Stimulated activated CD8-positive, alpha-beta memory T cell treated with anti-CD3 and anti-CD28 coated beads, Interleukin-7, amount 100 ng/mL, for 48 hours (primary cell): ENCODE measurements around the gene SMIM21.

ENCODE experiments used
- DNase-seq, 2 donors: peaks; one replicate each; pipeline ENCODE4 v3.0.0-alpha.2; 2020; ENCODE audit warnings: low read depth in 1 of 2; ENCODE audit errors: extremely low read depth in 1 of 2

The SMIM21 gene

GRCh38 chr18:75428490-75428889, 987 bp upstream of the SMIM21 start:
- no peak for DNase-seq

- DNase-seq, result no peak
Measured at GRCh38 chr18:75422341-75422910, 5.1 kb downstream of the SMIM21 start.

GRCh38 chr18:75421656-75422055, 5.8 kb downstream of the SMIM21 start:
- DNase-seq, result no peak

- DNase-seq, result no peak
Measured at GRCh38 chr18:75418293-75419005, 9.1 kb downstream of the SMIM21 start.

- DNase-seq, result no peak
Measured at GRCh38 chr18:75410611-75411010, 16.9 kb downstream of the SMIM21 start.

- no peak for DNase-seq
Measured at GRCh38 chr18:75409806-75410205, 17.7 kb downstream of the SMIM21 start.

- peak; percentile 4 to 50 for DNase-seq
Measured at GRCh38 chr18:75408554-75409506, 18.7 kb downstream of the SMIM21 start.

GRCh38 chr18:75407468-75408437, 19.8 kb downstream of the SMIM21 start:
- DNase-seq, result no peak

GRCh38 chr18:75406491-75407445, 20.7 kb downstream of the SMIM21 start:
- DNase-seq, result no peak

GRCh38 chr18:75405351-75405750, 22.2 kb downstream of the SMIM21 start:
- no peak for DNase-seq

GRCh38 chr18:75400366-75400765, 27.1 kb downstream of the SMIM21 start:
- no peak for DNase-seq

- no peak for DNase-seq
Measured at GRCh38 chr18:75395137-75395536, 32.4 kb downstream of the SMIM21 start.

- DNase-seq, result no peak
Measured at GRCh38 chr18:75393721-75394120, 33.8 kb downstream of the SMIM21 start.

- no peak for DNase-seq
Measured at GRCh38 chr18:75392226-75392578, 35.3 kb downstream of the SMIM21 start.

GRCh38 chr18:75391279-75392225, 36.0 kb downstream of the SMIM21 start:
- no peak for DNase-seq

GRCh38 chr18:75390854-75391253, 36.6 kb downstream of the SMIM21 start:
- no peak for DNase-seq

- DNase-seq, result no peak
Measured at GRCh38 chr18:75384144-75384543, 43.4 kb downstream of the SMIM21 start.
